GM21447 (cell line): Measurements from ENCODE around the gene STAP1.
"Not testable (repeated sequence)": the region's sequence is repeated elsewhere in the genome, so short reads cannot be mapped to it uniquely, and the experiment has no call there.

Experiments
- ATAC-seq: cut with Tn5 transposase; IDR thresholded peaks from one replicate; pipeline ENCODE4 v1.9.1; 2021; ENCODE audit not compliant: unreplicated experiment

The STAP1 gene

GRCh38 chr4:67558493-67558892, at the start of gene STAP1:
STAP1 (plus strand) TSS chr4:67558727; CDS start chr4:67558810, 83 bp downstream.
- ATAC-seq, result peak; percentile 57

GRCh38 chr4:67512501-67512900, 46.0 kb upstream of the STAP1 start:
- ATAC-seq, result no peak

GRCh38 chr4:67520141-67520540, 38.4 kb upstream of the STAP1 start:
- no peak for ATAC-seq

GRCh38 chr4:67521506-67521905, 37.0 kb upstream of the STAP1 start:
- peak; percentile 77 for ATAC-seq

- no peak for ATAC-seq
Measured at GRCh38 chr4:67522230-67522629, 36.3 kb upstream of the STAP1 start.

GRCh38 chr4:67522851-67523671, 35.5 kb upstream of the STAP1 start:
- ATAC-seq, result no peak

GRCh38 chr4:67524140-67524539, 34.4 kb upstream of the STAP1 start:
- ATAC-seq, result not testable (repeated sequence)

- no peak for ATAC-seq
Measured at GRCh38 chr4:67531379-67531962, 27.1 kb upstream of the STAP1 start.

GRCh38 chr4:67532397-67532796, 26.1 kb upstream of the STAP1 start:
- ATAC-seq, result not testable (repeated sequence)

- ATAC-seq, result no peak
Measured at GRCh38 chr4:67533112-67533511, 25.4 kb upstream of the STAP1 start.

GRCh38 chr4:67535280-67535840, 23.2 kb upstream of the STAP1 start:
- no peak for ATAC-seq

- ATAC-seq, result no peak
Measured at GRCh38 chr4:67539830-67540229, 18.7 kb upstream of the STAP1 start.

- no peak for ATAC-seq
Measured at GRCh38 chr4:67542076-67542475, 16.5 kb upstream of the STAP1 start.

- ATAC-seq, result peak; percentile 94
Measured at GRCh38 chr4:67545199-67546003, 13.1 kb upstream of the STAP1 start, which contains the start of gene CENPC. CENPC (minus strand) TSS chr4:67545503; CDS start chr4:67545355, 148 bp downstream.

- ATAC-seq, result no peak
Measured at GRCh38 chr4:67546004-67546356, 12.5 kb upstream of the STAP1 start.

GRCh38 chr4:67546971-67547370, 11.6 kb upstream of the STAP1 start:
- ATAC-seq, result no peak

GRCh38 chr4:67549123-67549522, 9.4 kb upstream of the STAP1 start:
- peak; percentile 32 for ATAC-seq

- ATAC-seq, result peak; percentile 36
Measured at GRCh38 chr4:67550451-67550850, 8.1 kb upstream of the STAP1 start.

- peak; percentile 37 for ATAC-seq
Measured at GRCh38 chr4:67550857-67551256, 7.7 kb upstream of the STAP1 start.

GRCh38 chr4:67552146-67552792, 6.3 kb upstream of the STAP1 start:
- not testable (repeated sequence) for ATAC-seq

- ATAC-seq, result no peak
Measured at GRCh38 chr4:67554096-67554495, 4.4 kb upstream of the STAP1 start.
